Breast epithelium (tissue), 3 donors: ENCODE data around the gene RXRB.
"Not testable (repeated sequence)": the region's sequence is repeated elsewhere in the genome, so short reads cannot be mapped to it uniquely, and the experiment has no call there.

ENCODE experiments used
- CTCF ChIP-seq, 3 donors: fragments of 450-650 bp; IDR thresholded peaks; one replicate each; pipeline ENCODE4 v1.5.1; 2016 to 2017; ENCODE audit warnings: antibody characterized with exemption in 3 of 3, mild to moderate bottlenecking in 3 of 3, moderate library complexity in 3 of 3
- POLR2AphosphoS5 ChIP-seq, 3 donors: sonication (generic); formaldehyde crosslinking; IDR thresholded peaks; one replicate each; pipeline ENCODE4 v1.6.1; 2017; ENCODE audit warnings: antibody characterized with exemption in 3 of 3

GRCh38 chr6:33150560-33150959 lies 49.9 kb downstream of the RXRB start:
- TF ChIP-seq CTCF, POLR2AphosphoS5 (IDR thresholded peaks at IDR 0.05): not testable (repeated sequence)
